Embryonic facial prominence (tissue), 1 donor: ENCODE data around the gene ANXA10.
"Not testable (repeated sequence)": the region's sequence is repeated elsewhere in the genome, so short reads cannot be mapped to it uniquely, and the experiment has no call there.

Experiments
- DNase-seq: peaks from one replicate; pipeline ENCODE4 v3.0.0-alpha.2; 2016; ENCODE audit errors: extremely low spot score

The ANXA10 gene

DNA sequence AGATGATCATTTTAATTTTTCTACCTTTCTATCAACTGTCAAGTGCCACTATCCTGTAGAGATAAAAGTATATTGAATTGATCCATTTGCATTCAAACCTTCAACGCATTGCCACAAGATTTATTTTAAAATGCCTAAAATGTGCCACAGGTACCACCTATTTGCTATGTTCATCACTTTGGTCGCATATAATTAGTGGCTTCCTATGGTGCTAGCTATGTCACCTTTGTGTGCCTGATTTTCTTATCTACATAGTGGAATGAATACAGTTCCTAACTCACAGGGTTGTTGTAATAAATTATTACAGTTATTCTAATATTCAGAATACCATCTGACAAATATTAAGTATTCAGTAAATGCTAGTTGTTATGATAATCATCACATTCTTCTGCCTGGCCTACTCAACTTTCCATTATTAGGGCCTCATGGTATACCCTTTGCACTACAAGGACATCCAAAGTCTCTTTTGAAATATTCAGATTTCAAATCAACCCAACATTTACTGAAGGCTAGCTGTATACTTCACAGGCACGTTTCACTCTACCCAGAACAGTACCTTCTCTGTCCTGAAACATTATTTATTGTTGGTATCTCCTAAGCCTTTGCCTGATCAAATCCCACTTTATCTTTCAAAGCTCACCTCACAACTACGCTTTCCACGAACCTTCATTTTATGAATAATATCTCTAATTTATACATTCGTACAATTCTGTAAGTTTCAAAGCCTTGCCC, 62.4 kb downstream of the ANXA10 start:
- DNase-seq, result no peak

DNA sequence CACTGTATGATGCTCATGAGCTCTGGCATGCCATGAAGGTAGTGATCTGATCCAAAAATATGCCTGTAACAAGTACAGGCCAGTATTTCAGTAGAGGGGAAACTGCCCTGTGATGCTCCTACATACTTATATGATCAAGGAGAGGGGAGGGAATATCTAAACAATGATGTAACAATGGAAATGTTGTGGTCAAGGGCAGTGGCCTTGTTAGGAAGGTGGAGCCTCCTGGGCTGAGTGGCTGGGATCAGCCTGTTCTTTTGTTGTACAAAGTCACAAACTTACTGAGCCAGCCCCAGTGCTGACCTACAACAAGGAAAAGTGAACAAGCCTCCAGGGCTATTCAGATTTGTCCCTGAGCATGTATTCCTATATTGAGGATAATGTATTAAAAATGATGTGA, 70.3 kb downstream of the ANXA10 start:
- DNase-seq, result no peak

GRCh38 chr4:168163106-168163505, 70.8 kb downstream of the ANXA10 start:
- no peak for DNase-seq

GRCh38 chr4:168164045-168164444, 71.7 kb downstream of the ANXA10 start:
- DNase-seq, result no peak

DNA sequence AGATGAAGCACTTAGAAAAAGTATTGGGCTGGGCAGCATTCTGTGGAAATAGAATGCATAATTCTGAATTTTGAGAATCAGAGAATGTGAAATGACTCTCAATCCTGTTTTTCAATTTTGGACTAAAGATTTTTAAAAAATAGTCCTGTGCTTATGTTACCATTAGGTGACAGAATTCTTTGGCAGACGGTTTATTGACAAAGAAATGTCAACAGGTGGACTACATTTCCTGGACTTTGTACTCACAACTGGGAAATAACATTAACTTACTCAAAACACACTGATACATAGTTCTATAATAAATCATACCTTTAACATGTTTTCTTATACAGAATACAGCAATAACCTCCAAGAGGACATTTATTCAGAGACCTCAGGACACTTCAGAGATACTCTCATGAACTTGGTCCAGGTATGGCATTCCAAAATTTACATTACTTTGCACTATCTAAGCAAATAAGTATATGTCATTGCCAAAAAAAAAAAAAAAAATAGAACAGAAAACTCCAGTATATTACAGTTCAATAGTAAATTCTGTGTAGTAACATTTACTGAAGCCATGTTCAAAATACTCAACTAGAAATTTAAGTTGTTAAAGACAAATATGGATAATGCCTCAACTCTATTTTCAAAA, 72.7 kb downstream of the ANXA10 start:
- no peak for DNase-seq

- no peak for DNase-seq
These were observed 75.5 kb downstream of the ANXA10 start for GRCh38 chr4:168167714-168168284.

DNA sequence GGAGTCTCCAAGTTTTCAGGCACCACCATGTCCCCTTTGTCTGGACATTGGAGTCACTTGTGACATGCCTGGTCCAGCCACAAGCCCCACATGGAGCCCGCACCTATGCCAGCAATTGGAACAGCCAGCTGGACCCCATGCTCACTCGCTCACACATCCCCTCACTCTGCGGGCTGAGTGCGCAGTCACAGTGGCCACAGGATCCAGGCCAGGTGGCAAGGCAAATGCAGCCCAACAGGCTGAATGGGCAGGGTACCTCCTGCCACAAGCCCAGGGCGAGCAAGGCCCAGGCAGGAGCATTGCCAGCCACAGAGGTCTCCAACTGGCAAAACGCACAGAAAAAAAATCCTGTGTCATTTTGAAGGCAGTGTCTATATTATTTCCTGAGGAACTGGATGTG, 82.0 kb downstream of the ANXA10 start:
- no peak for DNase-seq

- no peak for DNase-seq
These were observed 85.3 kb downstream of the ANXA10 start for GRCh38 chr4:168177546-168178149.

DNA sequence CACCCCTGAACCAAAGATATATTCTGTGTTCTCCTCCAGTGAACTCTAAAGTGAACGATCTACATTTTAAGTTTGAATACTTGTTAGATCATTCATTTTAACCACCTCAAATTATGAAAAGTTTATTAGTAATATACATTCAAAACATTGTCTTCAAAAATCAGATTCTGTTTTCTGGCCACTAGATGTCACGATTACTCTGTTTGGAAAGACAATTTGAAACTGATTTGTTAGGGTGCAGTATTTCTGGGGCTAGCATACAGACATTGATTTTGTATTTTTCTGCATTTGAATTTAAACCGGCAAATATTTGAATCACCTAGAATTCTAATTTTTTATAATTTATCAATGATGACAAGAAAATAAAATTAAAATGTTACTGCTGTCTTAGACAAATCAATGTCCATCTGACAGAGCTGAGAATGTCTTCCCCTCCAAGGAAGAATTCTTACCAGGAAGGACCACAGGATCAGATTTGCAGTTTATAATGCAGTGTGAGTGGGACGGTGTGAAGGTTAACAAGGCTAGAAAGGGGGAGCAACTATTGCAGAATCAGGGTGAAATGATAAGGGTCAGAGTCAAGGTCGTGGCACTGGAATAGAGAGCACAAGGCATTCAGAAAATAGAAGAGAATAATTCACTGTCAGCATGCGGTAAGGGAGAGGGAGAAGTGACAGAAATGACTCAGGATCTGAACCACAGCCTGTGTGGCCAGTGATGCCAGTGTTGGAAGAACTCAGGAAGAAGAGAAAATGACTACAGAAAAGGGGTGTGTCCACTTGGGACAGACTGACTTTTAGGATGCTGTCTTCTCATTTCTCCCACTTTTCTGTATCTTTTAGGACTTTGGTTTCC, 91.6 kb downstream of the ANXA10 start:
- DNase-seq, result no peak

DNA sequence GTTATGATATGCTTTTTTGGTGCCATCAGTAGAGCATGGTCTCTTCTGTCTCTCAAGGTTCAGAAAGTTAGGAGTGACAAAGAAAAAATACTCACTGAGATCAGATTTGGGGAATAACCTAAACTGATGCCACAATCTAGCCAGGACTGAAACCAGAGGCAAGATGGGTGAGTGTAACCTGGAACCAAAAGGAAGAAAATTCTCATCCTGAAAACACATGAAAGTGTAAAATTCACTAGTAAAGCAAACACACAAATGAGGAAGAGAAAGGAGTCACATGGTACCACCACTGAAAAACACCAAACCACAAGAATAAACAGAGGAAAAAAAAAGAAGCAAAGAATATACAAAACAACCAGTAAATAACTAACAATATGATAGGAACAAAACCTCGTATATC, 96.4 kb downstream of the ANXA10 start:
- DNase-seq, result no peak

DNA sequence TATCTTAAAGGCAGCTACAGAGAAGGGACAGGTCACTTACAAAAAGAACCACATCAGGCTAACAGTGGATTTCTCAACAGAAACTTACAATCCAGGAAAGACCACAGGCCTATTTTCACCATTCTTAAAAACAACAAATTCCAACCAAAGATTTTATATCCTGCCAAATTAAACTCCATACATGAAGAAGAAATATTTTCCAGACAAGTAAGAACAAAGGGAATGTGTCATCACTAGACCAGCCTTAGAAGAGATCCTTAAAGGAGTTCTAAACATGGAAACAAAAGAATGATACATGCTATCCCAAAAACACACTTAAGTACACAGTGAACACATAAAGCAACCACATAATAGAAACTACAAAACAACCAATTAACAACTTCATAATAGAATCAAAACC, 105.6 kb downstream of the ANXA10 start:
- no peak for DNase-seq

GRCh38 chr4:168199260-168199957, 107.1 kb downstream of the ANXA10 start:
- DNase-seq, result no peak

- no peak for DNase-seq
These were observed 108.3 kb downstream of the ANXA10 start for GRCh38 chr4:168200685-168201084.

GRCh38 chr4:168203233-168203911, 111.0 kb downstream of the ANXA10 start:
- DNase-seq, result no peak

DNA sequence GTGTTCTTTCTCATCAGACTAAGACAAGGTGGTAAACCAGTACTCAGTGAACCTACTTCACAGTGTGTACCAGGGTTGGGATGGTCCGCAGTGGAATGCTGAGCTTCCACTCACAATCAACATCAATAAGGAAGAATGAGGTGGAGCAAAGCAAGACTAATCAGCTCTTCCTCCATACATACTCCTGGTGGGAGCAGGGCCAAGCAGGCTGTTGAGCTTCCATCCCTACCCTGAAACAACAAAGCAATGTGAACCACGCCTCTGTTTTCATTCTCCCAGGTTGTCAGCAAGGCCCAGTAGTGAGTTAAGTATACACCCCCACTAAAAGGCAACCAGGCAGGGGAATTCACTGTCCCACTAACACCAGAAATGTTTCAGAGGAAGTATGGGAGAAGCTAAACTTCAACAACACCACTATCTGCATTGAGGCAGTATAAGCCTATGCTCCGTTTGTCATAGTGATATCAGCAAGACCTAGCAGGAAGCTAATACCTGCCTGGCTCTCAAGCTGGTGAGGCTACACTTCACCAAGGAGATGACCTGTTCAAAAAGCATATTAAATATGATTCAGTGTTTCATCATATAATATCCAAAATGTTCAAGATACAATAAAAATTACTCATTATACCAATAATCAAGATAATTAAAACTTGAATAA, 116.7 kb downstream of the ANXA10 start:
- no peak for DNase-seq

DNA sequence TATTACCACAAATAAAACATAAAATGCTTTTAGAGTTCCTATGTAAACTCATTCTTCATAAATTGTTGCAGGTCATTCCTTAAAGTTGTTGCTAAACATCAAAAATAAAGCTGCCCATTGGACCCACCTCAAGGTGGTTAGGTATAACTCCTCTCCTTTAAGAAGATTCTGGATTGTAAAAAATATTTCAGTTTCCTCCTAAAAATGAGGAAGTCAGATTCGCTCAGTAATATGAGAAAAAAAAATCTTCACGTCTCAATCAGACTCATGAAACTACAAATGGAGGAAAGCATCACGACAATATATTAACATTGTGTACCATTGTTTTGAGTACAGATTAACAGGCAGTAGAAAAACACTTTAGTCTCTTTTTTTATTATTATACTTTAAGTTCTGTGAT, 120.3 kb downstream of the ANXA10 start:
- no peak for DNase-seq

- not testable (repeated sequence) for DNase-seq
These were observed 121.2 kb downstream of the ANXA10 start for GRCh38 chr4:168213511-168213910.

GRCh38 chr4:168218645-168219044, 126.3 kb downstream of the ANXA10 start:
- DNase-seq, result no peak

DNA sequence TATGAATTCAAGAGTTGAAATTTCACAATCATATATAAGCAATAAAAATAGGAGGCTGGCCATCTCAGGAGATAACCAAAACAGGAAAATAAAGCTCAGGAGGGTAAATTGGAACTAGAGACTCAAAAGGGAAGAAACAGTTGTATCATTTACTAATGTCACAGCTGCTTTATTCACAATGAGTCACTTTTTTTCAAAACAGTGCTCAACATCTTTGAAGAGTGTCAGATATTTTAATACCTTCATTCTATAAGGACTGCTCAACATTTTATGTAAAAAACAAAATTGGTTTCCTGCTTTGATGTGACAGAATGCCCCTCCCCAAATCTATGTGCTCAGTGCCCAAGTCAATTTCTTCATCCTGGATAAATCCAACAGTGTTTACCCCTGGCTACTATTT, 128.6 kb downstream of the ANXA10 start:
- no peak for DNase-seq

GRCh38 chr4:168221301-168221700, 129.0 kb downstream of the ANXA10 start:
- DNase-seq, result no peak
